ENCODE data around the gene EBLN2.

GRCh38 chr3:73107676-73108187 lies 46.3 kb downstream of the EBLN2 start:
- TF ChIP-seq CTCF (IDR thresholded peaks at IDR 0.05) (no peak), POLR2A (IDR thresholded peaks at IDR 0.05) (no peak), EP300 (IDR thresholded peaks at IDR 0.05) (no peak), POLR2AphosphoS5 (IDR thresholded peaks at IDR 0.05) (no peak)

Data from stomach (tissue), 4 donors.